Motor neuron (in vitro differentiated cells): Measurements from ENCODE around the gene FSCB. TPM values are rescaled to one million over a fixed set of nuclear protein-coding genes. Genes with fewer than 3 reads are reported as not detected.
"Not testable (repeated sequence)": the region's sequence is repeated elsewhere in the genome, so short reads cannot be mapped to it uniquely, and the experiment has no call there.

ENCODE experiments used
- ATAC-seq, 8 experiments: fragments of 200-7000 bp; cut with Tn5 transposase; replicated peaks in 6 of 8; 2 replicates each; pipeline ENCODE4 v1.8.0; 2021; ENCODE audit warnings: mild to moderate bottlenecking in 8 of 8, moderate library complexity in 8 of 8
- H3K27ac ChIP-seq, 2 donors: fragments of 250-450 bp; sonication (Bioruptor Pico); 2 replicates each; pipeline ENCODE4 v1.9.0; 2021; ENCODE audit warnings: antibody characterized with exemption in 2 of 2, mild to moderate bottlenecking in 2 of 2, moderate library complexity in 1 of 2
- H3K4me1 ChIP-seq, 2 donors: fragments of 250-450 bp; sonication (Bioruptor Pico); replicated peaks in 1 of 2; 2 replicates each; pipeline ENCODE4 v1.6.1; 2021; ENCODE audit warnings: antibody characterized with exemption in 2 of 2, mild to moderate bottlenecking in 2 of 2, moderate library complexity in 1 of 2
- H3K4me3 ChIP-seq, 5 donors: fragments of 250-450 bp; sonication (Bioruptor Pico); 2 replicates each; pipeline ENCODE4 v1.9.0; 2021; ENCODE audit warnings: antibody characterized with exemption in 5 of 5, mild to moderate bottlenecking in 5 of 5, moderate library complexity in 4 of 5
- WGBS, 10 experiments: fragments of 450-650 bp; shearing (Covaris generic); methylation state at CpG; one replicate each; pipeline ENCODE4 v1.0.0; 2022; 5-methylcytosine and 5-hydroxymethylcytosine counted together
- in situ Hi-C, 9 experiments: fragments of 400-800 bp; cut with MboI; loops; one replicate each; pipeline ENCODE4 v1.15.0; 2021; ENCODE audit warnings: low sequenced_read_pairs in 9 of 9, low pct_unique_long_range_greater_than_20kb in 2 of 9; ENCODE audit not compliant: unreplicated experiment in 9 of 9
- total RNA-seq, 8 experiments: library from RNA; unstranded; fragments of 300-600 nt; gene quantifications; 2 replicates each; pipeline versions ENCODE4 v1.2.3 to v1.2.4, GENCODE V29; 2022

The FSCB gene, protein sequence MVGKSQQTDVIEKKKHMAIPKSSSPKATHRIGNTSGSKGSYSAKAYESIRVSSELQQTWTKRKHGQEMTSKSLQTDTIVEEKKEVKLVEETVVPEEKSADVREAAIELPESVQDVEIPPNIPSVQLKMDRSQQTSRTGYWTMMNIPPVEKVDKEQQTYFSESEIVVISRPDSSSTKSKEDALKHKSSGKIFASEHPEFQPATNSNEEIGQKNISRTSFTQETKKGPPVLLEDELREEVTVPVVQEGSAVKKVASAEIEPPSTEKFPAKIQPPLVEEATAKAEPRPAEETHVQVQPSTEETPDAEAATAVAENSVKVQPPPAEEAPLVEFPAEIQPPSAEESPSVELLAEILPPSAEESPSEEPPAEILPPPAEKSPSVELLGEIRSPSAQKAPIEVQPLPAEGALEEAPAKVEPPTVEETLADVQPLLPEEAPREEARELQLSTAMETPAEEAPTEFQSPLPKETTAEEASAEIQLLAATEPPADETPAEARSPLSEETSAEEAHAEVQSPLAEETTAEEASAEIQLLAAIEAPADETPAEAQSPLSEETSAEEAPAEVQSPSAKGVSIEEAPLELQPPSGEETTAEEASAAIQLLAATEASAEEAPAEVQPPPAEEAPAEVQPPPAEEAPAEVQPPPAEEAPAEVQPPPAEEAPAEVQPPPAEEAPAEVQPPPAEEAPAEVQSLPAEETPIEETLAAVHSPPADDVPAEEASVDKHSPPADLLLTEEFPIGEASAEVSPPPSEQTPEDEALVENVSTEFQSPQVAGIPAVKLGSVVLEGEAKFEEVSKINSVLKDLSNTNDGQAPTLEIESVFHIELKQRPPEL
- under 1 TPM in 4 of 8 experiments, not detected in 4; 0.05 to 0.24 (median 0.09) TPM for total RNA-seq

DNA sequence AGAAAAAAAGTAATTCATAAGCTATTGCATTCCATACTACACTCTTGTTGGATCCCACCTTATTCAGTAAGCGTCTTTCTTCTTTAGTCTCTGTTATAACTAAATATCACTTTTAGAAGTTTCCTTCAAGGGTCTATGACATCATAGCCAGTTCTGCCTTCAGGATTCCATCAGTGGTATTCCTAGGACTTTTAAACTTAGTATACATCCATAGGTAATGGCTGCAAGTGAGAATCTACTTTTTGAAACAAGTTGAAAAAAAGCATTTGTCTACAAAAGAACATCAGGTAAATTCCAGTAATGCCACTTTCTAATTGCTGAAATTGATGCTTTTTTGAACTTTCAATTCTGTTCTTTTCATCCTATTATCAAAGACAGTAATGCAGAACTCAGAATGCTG lies at the start of gene FSCB:
TSS of gene FSCB (minus strand) at position 101 of the 400 bp plus-strand sequence. CDS start 296 bp downstream, outside the sequence.
- no peak for ATAC-seq
- in situ Hi-C loops: no loop called here
- 50 to 100% (median 89%) methylated on average over 1 of the region's 1 CpG; no CpG with 5 or more reads in 1 of the 10 experiments for WGBS, 10 experiments

DNA sequence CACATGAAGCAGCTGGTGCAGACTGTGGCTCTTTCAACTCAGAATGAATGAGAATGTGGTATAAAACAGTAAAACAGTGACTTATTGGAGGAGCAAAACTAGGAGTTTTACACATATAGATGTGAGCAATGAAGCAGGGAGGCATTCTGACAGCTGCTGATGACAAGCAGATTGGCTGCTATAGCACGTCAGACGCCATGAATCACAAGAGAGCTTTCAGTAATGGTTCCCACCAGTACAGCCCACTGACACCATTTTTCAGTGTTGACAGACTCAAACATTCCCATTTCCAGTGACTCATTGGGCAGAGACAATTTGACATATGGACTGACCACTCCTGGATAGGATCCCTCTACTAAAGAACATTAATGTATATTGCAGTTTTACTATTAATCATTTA lies 24.6 kb upstream of the FSCB start:
- ATAC-seq: peak in 5 of 8 experiments; percentile 77 to 87 (median 81)
- in situ Hi-C loops: no loop called here
- H3K27ac ChIP-seq: no peak overlapping the region
- peaks cover 4 to 8% of the 10 kb centered on the region in 2 donors for H3K4me1 ChIP-seq
- WGBS, 10 experiments: 28 to 80% (median 37%) methylated on average over 1 to 2 of the region's 2 CpGs; no CpG with 5 or more reads in 7 of the 10 experiments
- no peak overlapping the region for H3K4me3 ChIP-seq

More for the DNA sequence above, at the start of gene FSCB:
- no peaks in the 10 kb centered on the region for H3K4me1 ChIP-seq
- H3K27ac ChIP-seq: no peak within 1 kb of the TSS
- H3K4me3 ChIP-seq: no peak within 1 kb of the TSS

DNA sequence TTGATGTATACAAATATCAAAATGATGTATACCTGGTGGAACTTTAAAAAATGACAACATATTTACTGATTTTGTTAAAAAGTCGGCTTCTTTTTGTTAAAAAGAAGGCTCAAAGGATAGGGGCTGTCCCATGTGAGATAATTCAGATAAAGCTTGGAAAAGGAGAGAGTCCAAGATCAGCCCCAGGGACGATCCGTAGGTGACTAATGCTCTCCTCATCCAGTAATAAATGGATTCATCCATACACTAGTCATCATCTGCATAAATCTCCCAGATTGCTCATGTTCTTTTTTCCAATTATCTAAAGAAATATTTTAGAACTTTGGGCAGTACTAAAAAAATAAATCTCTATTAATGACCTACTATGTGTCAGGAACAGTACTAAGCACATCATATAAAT lies 23.4 kb upstream of the FSCB start:
- WGBS, 10 experiments: 0 to 100% (median 52%) methylated on average over 1 to 3 of the region's 3 CpGs
- Histone ChIP-seq H3K4me3 (no peak overlapping the region), H3K27ac (no peak overlapping the region), H3K4me1 (peaks cover 4 to 5% of the 10 kb centered on the region in 2 donors)
- peak in 3 of 8 experiments; percentile 31 to 70 (median 63) for ATAC-seq
- in situ Hi-C loops: no loop called here

DNA sequence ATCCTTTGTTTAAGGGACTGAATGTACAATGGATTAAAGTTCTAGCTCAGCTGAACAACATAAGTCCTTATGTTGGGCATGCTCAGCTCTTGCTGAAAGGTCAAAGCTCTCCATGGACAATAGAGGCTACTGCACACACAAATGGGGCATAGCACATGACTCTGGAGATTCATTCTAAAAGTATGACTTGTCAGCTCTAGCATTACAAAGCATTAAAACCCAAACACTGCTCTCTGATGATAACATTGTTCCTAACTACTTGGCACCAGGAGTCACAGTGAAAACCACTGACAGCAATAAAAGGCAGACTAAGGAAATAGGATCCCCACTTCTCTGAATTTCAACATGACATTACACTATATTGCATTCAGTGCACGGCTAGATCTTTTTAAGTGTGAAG lies 21.9 kb upstream of the FSCB start:
- in situ Hi-C loops: no loop called here
- WGBS, 10 experiments: 0 to 56% (median 10%) methylated on average over 1 of the region's 1 CpG; no CpG with 5 or more reads in 4 of the 10 experiments
- H3K4me3 ChIP-seq: no peak overlapping the region
- no peak overlapping the region for H3K27ac ChIP-seq
- ATAC-seq: peak in 5 of 8 experiments; percentile 51 to 81 (median 67)
- peaks cover 4 to 10% of the 10 kb centered on the region in 2 donors for H3K4me1 ChIP-seq

DNA sequence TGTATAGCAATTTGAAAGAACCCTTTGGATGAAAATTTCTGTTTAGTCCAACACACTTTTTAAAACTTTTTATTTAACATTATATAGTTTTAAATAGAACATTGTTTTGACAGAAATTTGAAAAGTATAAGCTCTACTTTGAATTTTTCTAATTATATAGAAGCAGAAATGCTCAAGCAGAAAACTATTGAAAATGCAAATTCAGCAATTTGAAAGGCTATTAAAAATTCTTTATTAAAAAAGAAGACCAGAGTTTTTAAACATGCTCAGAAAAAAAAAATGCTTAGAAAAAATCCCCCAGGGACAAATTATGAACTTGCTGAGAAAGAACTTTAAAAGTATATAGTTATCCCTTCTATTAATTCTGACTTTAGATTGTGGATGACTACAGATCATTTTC lies 21.1 kb upstream of the FSCB start:
- no peak for ATAC-seq
- peaks cover 4 to 10% of the 10 kb centered on the region in 2 donors for H3K4me1 ChIP-seq
- in situ Hi-C loops: no loop called here
- H3K4me3 ChIP-seq: no peak overlapping the region
- no peak overlapping the region for H3K27ac ChIP-seq

DNA sequence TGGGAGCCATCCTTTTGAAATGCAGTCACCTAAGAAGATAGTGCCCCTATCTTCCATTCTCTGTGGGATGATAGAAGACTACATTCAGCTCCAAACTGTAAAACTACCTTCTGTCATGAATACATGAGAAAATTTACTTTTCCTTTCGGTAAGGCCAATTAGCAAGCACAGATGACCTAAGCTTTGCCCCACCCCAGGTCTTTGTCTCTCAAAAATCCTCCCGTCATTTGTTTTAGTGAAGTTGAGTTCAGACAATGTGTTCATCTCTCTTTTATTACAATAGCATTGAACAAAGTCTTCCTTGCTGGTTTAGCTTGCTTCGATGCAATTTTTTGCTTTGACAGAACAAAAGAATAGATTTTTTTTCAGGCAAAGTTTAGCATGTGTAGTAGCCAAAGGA lies 18.2 kb upstream of the FSCB start:
- WGBS, 10 experiments: 0 to 80% (median 64%) methylated on average over 1 to 3 of the region's 3 CpGs; no CpG with 5 or more reads in 1 of the 10 experiments
- H3K27ac ChIP-seq: no peak overlapping the region
- ATAC-seq: peak in 4 of 8 experiments; percentile 48 to 59 (median 54)
- peaks cover 4 to 7% of the 10 kb centered on the region in 2 donors for H3K4me1 ChIP-seq
- in situ Hi-C loops: no loop called here
- no peak overlapping the region for H3K4me3 ChIP-seq

DNA sequence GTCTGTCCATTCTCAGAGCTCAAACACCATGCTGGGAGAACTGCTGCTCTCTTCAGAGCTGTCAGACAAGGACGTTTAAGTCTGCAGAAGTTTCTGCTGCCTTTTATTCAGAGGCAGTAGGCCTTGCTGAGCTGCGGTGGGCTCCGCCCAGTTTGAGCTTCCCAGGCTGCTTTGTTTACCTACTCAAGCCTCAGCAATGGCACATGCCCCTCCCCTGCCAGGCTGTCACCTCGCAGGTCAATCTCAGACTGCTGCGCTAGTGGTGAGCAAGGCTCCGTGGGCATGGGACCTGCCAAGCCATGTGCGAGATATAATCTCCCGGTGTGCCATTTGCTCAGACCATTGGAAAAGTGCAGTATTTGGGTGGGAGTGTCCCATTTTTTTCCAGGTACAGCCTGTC lies 8.6 kb upstream of the FSCB start:
- 20 to 92% (median 80%) methylated on average over 1 to 4 of the region's 8 CpGs; no CpG with 5 or more reads in 4 of the 10 experiments for WGBS, 10 experiments
- H3K27ac ChIP-seq, in situ Hi-C loops, H3K4me1 ChIP-seq, ATAC-seq, H3K4me3 ChIP-seq: not testable (repeated sequence)

DNA sequence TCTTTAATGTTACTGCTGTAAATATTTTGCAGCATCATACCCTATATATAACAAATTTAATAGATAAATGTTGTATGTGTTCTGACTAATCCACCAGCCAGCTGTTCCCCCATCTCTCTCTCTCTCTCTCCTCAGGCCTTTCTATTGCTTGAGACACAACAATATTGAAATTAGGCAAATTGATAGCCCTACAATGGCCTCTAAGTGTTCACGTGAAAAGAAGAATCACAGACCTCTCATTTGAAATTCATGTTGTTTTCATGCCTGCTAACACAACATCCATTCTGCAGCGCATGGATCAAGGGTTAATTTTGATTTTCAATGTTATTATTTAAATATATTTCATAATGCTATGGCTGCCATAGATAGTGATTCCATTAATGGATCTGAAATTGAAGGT lies 1.8 kb upstream of the FSCB start:
- H3K4me1 ChIP-seq: no peaks in the 10 kb centered on the region
- 0 to 100% (median 69%) methylated on average over 1 to 2 of the region's 2 CpGs; no CpG with 5 or more reads in 1 of the 10 experiments for WGBS, 10 experiments
- in situ Hi-C loops: no loop called here
- H3K27ac ChIP-seq: no peak overlapping the region
- no peak overlapping the region for H3K4me3 ChIP-seq
- peak in 3 of 8 experiments; percentile 57 to 76 (median 67) for ATAC-seq

DNA sequence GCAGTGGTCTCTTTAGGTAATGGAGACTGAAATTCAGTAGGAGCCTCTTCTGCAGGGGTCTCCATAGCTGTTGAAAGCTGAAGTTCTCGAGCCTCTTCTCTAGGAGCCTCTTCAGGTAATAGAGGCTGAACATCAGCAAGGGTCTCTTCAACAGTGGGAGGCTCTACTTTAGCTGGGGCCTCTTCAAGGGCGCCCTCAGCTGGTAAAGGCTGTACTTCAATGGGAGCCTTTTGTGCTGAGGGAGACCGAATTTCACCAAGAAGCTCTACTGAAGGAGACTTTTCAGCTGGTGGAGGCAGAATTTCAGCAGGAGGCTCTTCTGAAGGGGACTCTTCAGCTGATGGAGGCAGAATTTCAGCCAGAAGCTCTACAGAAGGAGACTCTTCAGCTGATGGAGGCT lies 1.5 kb downstream of the FSCB start:
- no peak overlapping the region for H3K27ac ChIP-seq
- WGBS, 10 experiments: 0 to 67% (median 50%) methylated on average over 1 to 3 of the region's 3 CpGs; no CpG with 5 or more reads in 5 of the 10 experiments
- no peak for ATAC-seq
- no peak overlapping the region for H3K4me3 ChIP-seq
- H3K4me1 ChIP-seq: no peaks in the 10 kb centered on the region
- in situ Hi-C loops: no loop called here

DNA sequence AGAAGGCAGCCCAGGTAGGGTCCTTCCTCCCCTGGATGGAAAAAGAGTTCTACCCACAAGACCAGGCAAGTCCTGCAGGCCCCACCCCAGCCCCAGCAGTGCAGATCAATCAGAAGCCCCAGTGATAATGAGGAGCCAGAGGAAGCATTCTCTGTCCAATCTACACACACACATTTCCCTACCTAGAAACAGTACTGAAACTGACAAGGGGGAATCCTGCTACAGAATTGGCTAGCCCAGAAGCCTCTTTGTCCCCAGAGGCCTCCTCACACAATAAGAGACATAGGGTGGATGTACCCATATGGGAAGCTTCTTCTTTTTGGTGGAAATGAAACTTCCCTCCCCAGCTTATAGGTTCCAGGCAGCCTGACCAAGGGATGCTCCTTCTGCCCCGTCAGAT lies 9.9 kb downstream of the FSCB start:
- Histone ChIP-seq H3K4me1 (no peaks in the 10 kb centered on the region), H3K4me3 (no peak overlapping the region), H3K27ac (no peak overlapping the region)
- WGBS, 10 experiments: 18 to 86% methylated on average over 1 of the region's 1 CpG; no CpG with 5 or more reads in 8 of the 10 experiments
- in situ Hi-C loops: no loop called here
- no peak for ATAC-seq

DNA sequence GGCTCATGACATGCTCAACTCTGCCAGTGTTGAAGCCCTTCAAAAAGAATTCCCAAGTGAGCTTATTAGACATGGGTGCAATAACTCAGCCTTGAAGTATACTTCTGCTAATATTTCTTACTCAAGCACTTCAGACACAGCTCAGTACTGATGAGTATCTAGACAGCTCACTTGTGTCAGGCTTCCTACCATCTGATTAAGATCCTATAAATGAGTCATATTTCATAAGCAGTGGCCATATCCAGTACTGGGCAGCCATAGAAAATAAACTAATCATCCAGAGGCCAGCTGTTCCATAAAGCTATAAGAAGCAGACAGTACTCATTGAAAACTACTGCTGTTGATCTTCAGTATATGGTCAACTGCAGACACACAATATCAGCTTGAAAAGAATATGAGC lies 12.9 kb downstream of the FSCB start:
- H3K4me3 ChIP-seq: no peak overlapping the region
- peak in 5 of 8 experiments; percentile 89 to 100 (median 96) for ATAC-seq
- no peaks in the 10 kb centered on the region for H3K4me1 ChIP-seq
- in situ Hi-C loops: no loop called here
- no peak overlapping the region for H3K27ac ChIP-seq

DNA sequence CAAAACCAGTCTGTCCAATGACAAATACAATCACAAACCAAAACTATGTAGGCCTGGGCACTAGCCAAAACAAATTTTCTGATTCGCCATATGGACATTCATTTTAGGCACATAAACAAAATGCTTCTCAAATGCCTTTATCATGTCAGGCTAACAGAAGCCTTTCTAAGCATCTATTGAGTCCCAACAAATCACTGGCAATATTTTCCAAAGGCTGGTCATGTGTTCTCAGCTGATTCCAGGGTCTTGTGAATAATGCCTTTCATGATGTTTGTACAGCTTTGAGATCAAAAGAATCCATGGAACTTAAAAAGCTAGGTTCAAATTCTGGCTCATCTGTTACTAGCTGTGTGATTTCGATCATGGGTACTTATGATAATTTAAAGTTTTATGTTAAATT lies 16.1 kb downstream of the FSCB start:
- WGBS, 10 experiments: 0 to 100% (median 79%) methylated on average over 1 to 2 of the region's 2 CpGs; no CpG with 5 or more reads in 1 of the 10 experiments
- Histone ChIP-seq H3K27ac (no peak overlapping the region), H3K4me1 (no peaks in the 10 kb centered on the region), H3K4me3 (no peak overlapping the region)
- in situ Hi-C loops: no loop called here
- ATAC-seq: peak in 1 of 8 experiments; percentile 83

DNA sequence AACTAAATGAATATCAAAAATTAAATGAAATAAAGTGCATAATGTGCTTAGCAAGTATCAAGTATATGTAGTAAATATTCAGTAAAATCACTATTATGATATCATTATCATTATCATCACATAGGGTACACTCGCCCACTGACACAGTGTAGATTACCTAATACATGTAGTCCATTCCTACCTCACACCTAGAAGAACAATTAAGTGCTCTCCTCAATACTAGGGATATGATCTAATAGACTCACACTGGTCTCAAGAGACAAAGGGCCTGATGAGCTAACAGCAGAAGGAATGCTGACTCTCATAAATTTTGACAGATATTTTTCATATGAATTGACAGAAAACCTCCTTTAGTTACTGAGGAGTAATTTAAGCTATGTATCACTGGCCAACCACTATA lies 29.1 kb downstream of the FSCB start:
- no peak overlapping the region for H3K4me3 ChIP-seq
- no peak overlapping the region for H3K27ac ChIP-seq
- WGBS, 10 experiments: 0 to 100% (median 25%) methylated on average over 1 of the region's 1 CpG; no CpG with 5 or more reads in 5 of the 10 experiments
- in situ Hi-C loops: no loop called here
- peak in 4 of 8 experiments; percentile 35 to 84 (median 69) for ATAC-seq
- H3K4me1 ChIP-seq: no peaks in the 10 kb centered on the region
